K562 (cell line): ENCODE data around the gene SORCS2. TPM values are rescaled to one million over a fixed set of nuclear protein-coding genes. Genes with fewer than 3 reads are reported as not detected.

Experiments
- BACH1 ChIP-seq: fragments of 200-800 bp; sonication (Bioruptor generic); IDR thresholded peaks from 2 replicates; pipeline ENCODE4 v1.6.1; 2016; ENCODE audit warnings: missing genetic modification characterization, missing compliant biosample characterization
- CBFB ChIP-seq: sonication (generic); formaldehyde crosslinking; IDR thresholded peaks from 2 replicates; pipeline ENCODE4 v1.4.0; 2020; ENCODE audit warnings: mild to moderate bottlenecking, missing genetic modification reagents
- KDM1A ChIP-seq, 2 experiments: fragments of 450-650 bp; IDR thresholded peaks; 2 replicates each; pipeline ENCODE4 v1.6.1; 2016; ENCODE audit warnings: mild to moderate bottlenecking in 2 of 2
- RCOR1 ChIP-seq, 2 experiments: IDR thresholded peaks; 2 replicates each; pipeline ENCODE4 v1.6.1; 2012; ENCODE audit warnings: low read depth in 2 of 2, low read length in 2 of 2, borderline replicate concordance in 1 of 2, improper control_type of control experiment in 1 of 2
- RHOXF2B ChIP-seq: fragments of 250-450 bp; sonication (Bioruptor Pico); conservative IDR thresholded peaks from 2 replicates; pipeline ENCODE4 v1.5.1; 2021
- TCF3 ChIP-seq: sonication (generic); formaldehyde crosslinking; IDR thresholded peaks from 2 replicates; pipeline ENCODE4 v1.4.0; 2020; ENCODE audit warnings: mild to moderate bottlenecking, missing genetic modification reagents
- polyA plus RNA-seq, 8 experiments: library from polyadenylated mRNA; depleted of rRNA in 4 of 8; stranded (reverse) in 5 of 8; unstranded in 3 of 8; fragments of >200 nt; fragmentation: Nextera tagmentation in 2 of 8; fragmentation: Illumina TruSeq in 1 of 8; extraction: Ambion mirVana in 2 of 8; extraction: Trizol in 1 of 8; gene quantifications; 2 replicates each; pipeline versions ENCODE4 v1.2.1 to v1.2.3, GENCODE V29; 2011 to 2014; ENCODE audit warnings: inconsistent platforms in 1 of 8, missing spikeins in 1 of 8
- total RNA-seq, 7 experiments: library from RNA; depleted of rRNA in 6 of 7; stranded (reverse); fragments of >200 nt in 6 of 7; fragmentation: Illumina TruSeq in 2 of 7; extraction: Trizol in 2 of 7; gene quantifications; 2 replicates each; pipeline versions ENCODE4 v1.2.1 to v1.2.3, GENCODE V29; 2011 to 2021; ENCODE audit warnings: low replicate concordance in 1 of 7
- TF ChIP-seq, protein P1 (sequence below): sonication (generic); formaldehyde crosslinking; IDR thresholded peaks from 2 replicates; pipeline ENCODE4 v1.8.1; 2023; ENCODE audit warnings: missing genetic modification reagents, mild to moderate bottlenecking, borderline replicate concordance
- TF ChIP-seq, protein P2 (sequence below): fragments of 250-450 bp; sonication (Bioruptor Pico); IDR thresholded peaks from 2 replicates; pipeline ENCODE4 v1.5.0; 2021

The SORCS2 gene
- total and polyA plus RNA-seq, 9 of the 15 experiments (the other 6 are each of a cell fraction or from before 2014, with no cell fraction given) = not detected

DNA sequence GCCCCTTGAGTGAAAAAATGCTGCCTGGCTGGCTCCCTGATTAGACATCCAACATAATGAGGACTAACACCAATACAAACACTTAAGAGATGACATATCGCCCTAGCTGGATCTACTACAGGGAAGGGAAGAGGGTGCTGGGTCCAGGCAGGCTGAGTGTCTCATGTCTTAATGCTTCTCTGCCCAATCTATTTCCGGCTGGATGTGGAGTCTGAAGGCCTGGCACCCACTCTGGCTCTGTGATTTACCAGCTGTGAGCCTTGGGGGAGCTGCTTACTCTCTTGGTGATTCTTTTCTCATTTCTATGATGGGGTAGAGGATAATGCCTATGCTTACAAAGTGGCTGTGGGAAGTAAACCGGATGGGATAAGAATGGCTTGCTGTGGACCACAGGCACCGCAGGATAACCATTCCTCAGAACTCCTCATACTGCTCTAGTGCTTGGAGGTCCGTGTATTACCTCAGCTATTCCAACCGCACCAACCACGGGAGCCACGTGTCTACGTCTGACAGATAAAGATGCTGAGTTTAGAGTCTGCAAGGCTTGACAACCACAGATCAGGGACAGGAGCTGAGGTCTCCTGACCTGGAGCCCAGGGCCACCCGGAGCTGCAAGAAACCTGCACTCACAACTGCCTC is 585.7 kb downstream of the SORCS2 start (continued):
- no peak for TF ChIP-seq RHOXF2B
- TF ChIP-seq KDM1A (IDR thresholded peaks at IDR 0.05) = no peak
- TF ChIP-seq, protein P1, sequence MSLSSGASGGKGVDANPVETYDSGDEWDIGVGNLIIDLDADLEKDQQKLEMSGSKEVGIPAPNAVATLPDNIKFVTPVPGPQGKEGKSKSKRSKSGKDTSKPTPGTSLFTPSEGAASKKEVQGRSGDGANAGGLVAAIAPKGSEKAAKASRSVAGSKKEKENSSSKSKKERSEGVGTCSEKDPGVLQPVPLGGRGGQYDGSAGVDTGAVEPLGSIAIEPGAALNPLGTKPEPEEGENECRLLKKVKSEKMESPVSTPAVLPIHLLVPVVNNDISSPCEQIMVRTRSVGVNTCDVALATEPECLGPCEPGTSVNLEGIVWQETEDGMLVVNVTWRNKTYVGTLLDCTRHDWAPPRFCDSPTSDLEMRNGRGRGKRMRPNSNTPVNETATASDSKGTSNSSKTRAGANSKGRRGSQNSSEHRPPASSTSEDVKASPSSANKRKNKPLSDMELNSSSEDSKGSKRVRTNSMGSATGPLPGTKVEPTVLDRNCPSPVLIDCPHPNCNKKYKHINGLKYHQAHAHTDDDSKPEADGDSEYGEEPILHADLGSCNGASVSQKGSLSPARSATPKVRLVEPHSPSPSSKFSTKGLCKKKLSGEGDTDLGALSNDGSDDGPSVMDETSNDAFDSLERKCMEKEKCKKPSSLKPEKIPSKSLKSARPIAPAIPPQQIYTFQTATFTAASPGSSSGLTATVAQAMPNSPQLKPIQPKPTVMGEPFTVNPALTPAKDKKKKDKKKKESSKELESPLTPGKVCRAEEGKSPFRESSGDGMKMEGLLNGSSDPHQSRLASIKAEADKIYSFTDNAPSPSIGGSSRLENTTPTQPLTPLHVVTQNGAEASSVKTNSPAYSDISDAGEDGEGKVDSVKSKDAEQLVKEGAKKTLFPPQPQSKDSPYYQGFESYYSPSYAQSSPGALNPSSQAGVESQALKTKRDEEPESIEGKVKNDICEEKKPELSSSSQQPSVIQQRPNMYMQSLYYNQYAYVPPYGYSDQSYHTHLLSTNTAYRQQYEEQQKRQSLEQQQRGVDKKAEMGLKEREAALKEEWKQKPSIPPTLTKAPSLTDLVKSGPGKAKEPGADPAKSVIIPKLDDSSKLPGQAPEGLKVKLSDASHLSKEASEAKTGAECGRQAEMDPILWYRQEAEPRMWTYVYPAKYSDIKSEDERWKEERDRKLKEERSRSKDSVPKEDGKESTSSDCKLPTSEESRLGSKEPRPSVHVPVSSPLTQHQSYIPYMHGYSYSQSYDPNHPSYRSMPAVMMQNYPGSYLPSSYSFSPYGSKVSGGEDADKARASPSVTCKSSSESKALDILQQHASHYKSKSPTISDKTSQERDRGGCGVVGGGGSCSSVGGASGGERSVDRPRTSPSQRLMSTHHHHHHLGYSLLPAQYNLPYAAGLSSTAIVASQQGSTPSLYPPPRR = no peak
- no peak for TF ChIP-seq CBFB
- TF ChIP-seq, protein P2, sequence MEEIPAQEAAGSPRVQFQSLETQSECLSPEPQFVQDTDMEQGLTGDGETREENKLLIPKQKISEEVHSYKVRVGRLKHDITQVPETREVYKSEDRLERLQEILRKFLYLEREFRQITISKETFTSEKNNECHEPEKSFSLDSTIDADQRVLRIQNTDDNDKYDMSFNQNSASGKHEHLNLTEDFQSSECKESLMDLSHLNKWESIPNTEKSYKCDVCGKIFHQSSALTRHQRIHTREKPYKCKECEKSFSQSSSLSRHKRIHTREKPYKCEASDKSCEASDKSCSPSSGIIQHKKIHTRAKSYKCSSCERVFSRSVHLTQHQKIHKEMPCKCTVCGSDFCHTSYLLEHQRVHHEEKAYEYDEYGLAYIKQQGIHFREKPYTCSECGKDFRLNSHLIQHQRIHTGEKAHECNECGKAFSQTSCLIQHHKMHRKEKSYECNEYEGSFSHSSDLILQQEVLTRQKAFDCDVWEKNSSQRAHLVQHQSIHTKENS (CRISPR knock-in tag) = no peak
- TF ChIP-seq RCOR1 (IDR thresholded peaks at IDR 0.05; ENCODE audit: borderline replicate concordance in 1 of 2, low read depth in 2 of 2, low read length in 2 of 2) = no peak
- no peak for TF ChIP-seq BACH1 (tag)
- no peak for TF ChIP-seq TCF3
